Left ventricle myocardium inferior (tissue), 1 donor: ENCODE results near the gene ATOSB. TPM values are rescaled to one million over a fixed set of nuclear protein-coding genes. Genes with fewer than 3 reads are reported as not detected.

Experiments
- DNase-seq: peaks from one replicate; pipeline ENCODE4 v3.0.0-alpha.2; 2020
- H3K27ac ChIP-seq: fragments of 200-600 bp; replicated peaks from 2 replicates; pipeline ENCODE4 v1.8.0; 2021
- H3K27me3 ChIP-seq: fragments of 200-600 bp; 2 replicates; pipeline ENCODE4 v1.8.0; 2021; ENCODE audit warnings: low read depth
- H3K36me3 ChIP-seq: fragments of 200-600 bp; 2 replicates; pipeline ENCODE4 v1.8.0; 2021
- H3K4me1 ChIP-seq: fragments of 200-600 bp; 2 replicates; pipeline ENCODE4 v1.8.0; 2021
- H3K4me3 ChIP-seq: fragments of 200-600 bp; 2 replicates; pipeline ENCODE4 v1.8.0; 2021; ENCODE audit warnings: mild to moderate bottlenecking, moderate library complexity
- H3K9me3 ChIP-seq: fragments of 200-600 bp; replicated peaks from 2 replicates; pipeline ENCODE4 v1.8.0; 2021
- intact Hi-C: fragments of 100-400 bp; cut with micrococcal nuclease; formaldehyde crosslinking; loops from one replicate; pipeline ENCODE4 v1.11.0; 2022
- total RNA-seq: library from RNA; stranded (reverse); fragmentation: NEBNext Ultra II Directional; extraction: Animal tissue kit (Norgen Biotek cat#: 25700); gene quantifications from one replicate; pipeline ENCODE4 v1.2.1, GENCODE V29; 2021
- TF ChIP-seq, protein P1 (sequence below): fragments of 200-600 bp; IDR thresholded peaks from 2 replicates; pipeline ENCODE4 v1.8.0; 2021; ENCODE audit warnings: antibody characterized with exemption, mild to moderate bottlenecking, borderline replicate concordance
- donor health status: DM: no; HTN: yes; CAD: no; lungs with severe emphysema.

The ATOSB gene
- total RNA-seq, 1 donor from 2014 or later: 17.0 TPM

DNA sequence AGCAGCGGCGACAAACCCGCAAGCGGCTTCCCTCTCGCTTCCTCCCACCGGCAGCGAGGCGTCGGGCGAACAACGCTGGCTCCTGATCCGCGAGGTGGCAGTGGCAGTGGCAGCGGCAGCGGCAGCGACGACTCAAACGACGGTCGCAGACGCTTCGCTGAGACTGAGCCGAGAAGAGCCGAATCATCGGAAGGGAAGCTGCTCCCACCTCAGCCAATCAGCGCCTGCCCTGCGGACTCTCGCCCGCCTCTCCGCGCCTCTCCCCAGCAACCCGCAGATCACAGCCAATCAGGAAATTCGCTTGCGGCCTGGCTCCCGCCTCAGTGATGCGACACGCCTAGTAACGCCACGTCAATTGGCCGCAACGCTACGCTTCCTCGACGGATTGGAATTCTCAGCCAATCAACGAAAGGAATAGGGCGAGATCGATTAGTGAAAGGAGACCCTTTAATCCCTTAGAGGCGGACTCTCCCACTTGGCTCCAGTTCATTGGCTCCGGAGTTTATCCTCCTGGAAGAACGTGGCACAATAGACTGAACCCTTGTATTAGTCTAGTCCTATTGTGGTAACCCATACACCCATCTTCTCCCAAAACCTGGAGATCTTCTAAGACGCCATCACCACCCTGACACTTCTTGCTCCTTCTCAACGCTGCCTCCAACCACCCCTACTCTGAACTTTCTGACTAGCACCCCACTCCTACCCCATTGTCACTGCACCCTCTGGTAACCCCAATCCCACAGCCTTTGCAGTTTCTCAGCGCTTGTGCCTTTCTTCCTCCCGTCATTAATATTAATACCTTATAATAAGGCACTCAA is 43.0 kb downstream of the ATOSB start, which contains the start of gene VCP:
Gene VCP (minus strand): TSS at position 165 of the 818 bp plus-strand sequence. CDS start 272 bp downstream, outside the sequence.
- DNase-seq: peak; percentile 98
- TF ChIP-seq, protein P1, sequence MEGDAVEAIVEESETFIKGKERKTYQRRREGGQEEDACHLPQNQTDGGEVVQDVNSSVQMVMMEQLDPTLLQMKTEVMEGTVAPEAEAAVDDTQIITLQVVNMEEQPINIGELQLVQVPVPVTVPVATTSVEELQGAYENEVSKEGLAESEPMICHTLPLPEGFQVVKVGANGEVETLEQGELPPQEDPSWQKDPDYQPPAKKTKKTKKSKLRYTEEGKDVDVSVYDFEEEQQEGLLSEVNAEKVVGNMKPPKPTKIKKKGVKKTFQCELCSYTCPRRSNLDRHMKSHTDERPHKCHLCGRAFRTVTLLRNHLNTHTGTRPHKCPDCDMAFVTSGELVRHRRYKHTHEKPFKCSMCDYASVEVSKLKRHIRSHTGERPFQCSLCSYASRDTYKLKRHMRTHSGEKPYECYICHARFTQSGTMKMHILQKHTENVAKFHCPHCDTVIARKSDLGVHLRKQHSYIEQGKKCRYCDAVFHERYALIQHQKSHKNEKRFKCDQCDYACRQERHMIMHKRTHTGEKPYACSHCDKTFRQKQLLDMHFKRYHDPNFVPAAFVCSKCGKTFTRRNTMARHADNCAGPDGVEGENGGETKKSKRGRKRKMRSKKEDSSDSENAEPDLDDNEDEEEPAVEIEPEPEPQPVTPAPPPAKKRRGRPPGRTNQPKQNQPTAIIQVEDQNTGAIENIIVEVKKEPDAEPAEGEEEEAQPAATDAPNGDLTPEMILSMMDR: no peak
- peaks cover 53% of the 10 kb centered on the region for H3K4me1 ChIP-seq
- H3K36me3 ChIP-seq: peaks cover 29% of the 10 kb centered on the region
- H3K4me3 ChIP-seq: peak within 1 kb of the TSS; percentile 75
- intact Hi-C loops: no loop called here
- no peaks in the 10 kb centered on the region for H3K9me3 ChIP-seq
- no peaks in the 10 kb centered on the region for H3K27me3 ChIP-seq
- H3K27ac ChIP-seq: peak within 1 kb of the TSS; percentile 97

DNA sequence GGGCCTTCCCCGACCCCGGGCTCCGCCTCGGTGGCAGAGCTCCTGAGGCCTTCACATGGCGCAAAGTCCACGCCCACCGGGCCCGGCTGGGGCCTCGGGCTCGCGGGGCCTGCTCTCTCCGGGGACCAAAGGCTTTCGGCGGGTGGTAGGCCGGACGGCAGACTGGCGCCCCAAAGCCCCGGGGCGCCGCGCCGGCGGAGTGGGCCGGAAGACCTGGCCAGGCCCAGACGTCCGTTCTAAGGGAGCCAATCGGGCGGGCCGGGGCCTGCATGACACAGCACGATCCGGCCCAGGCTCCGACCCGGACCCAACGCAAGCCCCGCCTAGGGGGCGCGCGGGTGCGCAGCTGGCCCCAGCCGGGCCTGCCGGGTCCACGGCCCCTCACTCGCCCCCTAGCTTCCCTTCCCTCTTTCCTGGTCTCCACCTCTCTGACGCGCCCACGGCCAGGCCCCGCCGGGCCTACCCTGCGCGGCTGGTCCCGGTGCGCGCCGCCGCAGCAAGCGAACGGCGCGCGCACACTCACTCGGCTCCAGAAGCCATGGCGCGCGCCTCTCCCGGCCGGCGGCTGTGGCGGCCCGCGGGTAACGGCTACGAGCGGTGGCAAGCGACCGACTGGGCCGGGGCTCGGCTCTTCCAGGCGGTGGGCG is 43.7 kb downstream of the ATOSB start:
- H3K9me3 ChIP-seq: no peaks in the 10 kb centered on the region
- intact Hi-C loops: no loop called here

DNA sequence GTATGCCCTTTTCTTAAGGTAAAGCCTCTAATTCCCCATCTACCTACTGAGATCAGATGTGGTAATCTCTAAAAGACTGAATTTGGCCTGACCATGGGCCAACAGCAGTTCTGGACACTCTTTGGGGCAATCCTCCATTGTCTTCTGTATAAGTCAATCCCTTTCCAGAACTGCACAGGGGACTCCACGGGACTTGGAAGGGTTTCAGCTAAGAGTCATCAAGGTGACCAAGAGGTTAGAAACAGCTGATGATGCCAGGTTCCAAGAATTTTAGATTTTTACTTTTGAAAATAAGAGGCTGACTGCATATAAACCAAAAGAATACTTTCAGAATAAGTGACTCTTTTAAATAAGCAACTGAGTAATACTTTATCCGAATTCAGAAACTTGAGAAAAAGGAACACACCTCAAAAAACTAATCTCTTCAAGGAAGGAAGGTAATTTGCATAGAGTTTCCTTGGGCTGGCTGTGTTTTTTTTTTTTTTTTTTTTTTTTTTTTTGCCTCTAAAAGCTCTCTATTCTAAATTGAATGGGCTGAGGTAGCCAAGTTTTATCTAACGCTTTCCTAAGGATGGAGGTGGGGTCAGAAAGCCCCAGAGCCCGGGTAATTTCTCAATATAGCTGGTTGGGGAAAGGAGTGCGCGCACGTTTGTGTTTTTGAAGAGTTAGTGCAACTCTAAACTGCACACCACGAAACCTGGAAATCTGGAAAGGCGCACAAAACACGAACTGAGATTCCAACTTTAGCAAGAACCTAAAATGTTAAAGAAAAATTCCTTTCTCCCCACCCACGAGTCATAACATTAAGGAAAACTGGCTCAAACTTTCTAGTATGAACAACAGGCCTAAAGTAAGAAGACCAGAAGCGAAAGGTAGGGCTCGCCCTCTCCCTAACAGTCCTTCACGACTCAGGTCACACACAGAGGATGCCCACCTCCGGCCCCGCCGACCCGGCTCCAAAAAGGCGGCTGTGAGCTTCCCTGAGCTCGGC is 44.5 kb downstream of the ATOSB start:
- Histone ChIP-seq H3K27ac (peak overlapping the region; percentile 97), H3K9me3 (no peaks in the 10 kb centered on the region), H3K4me1 (peaks cover 62% of the 10 kb centered on the region), H3K27me3 (no peaks in the 10 kb centered on the region), H3K4me3 (peak overlapping the region; percentile 75), H3K36me3 (peaks cover 36% of the 10 kb centered on the region)
- intact Hi-C loops: no loop called here
- no peak for DNase-seq
- TF ChIP-seq, protein P1: no peak

More for the DNA sequence above, 43.7 kb downstream of the ATOSB start:
- TF ChIP-seq, protein P1: peak; percentile 54
- peak; percentile 88 for DNase-seq
- Histone ChIP-seq H3K27me3 (no peaks in the 10 kb centered on the region), H3K4me3 (peak overlapping the region; percentile 75), H3K27ac (peak overlapping the region; percentile 97), H3K36me3 (peaks cover 34% of the 10 kb centered on the region), H3K4me1 (peaks cover 60% of the 10 kb centered on the region)

DNA sequence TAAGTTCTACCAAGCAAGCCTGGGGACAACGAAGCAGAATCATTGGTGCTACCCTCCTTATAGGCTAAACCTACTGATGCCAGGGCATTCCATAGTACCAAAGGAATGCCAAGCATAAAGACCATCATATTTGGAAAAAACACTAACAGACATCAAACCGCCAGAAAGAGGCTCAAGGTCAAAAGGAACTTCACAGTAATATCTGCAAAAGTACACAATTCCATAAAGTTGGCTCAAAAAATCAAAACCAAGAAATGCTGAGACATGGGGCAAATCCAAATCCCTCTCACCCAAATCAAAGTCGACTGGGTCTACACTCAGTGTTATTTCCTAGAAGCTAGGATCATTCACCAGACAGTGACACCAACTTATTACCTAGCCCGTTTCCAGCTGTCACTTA is 46.6 kb downstream of the ATOSB start:
- H3K27ac ChIP-seq: peak overlapping the region; percentile 1
- H3K4me3 ChIP-seq: peak overlapping the region; percentile 75
- H3K4me1 ChIP-seq: peaks cover 62% of the 10 kb centered on the region
- no peaks in the 10 kb centered on the region for H3K9me3 ChIP-seq
- TF ChIP-seq, protein P1: no peak
- no peaks in the 10 kb centered on the region for H3K27me3 ChIP-seq
- peaks cover 51% of the 10 kb centered on the region for H3K36me3 ChIP-seq
- no peak for DNase-seq
- intact Hi-C loops: no loop called here

DNA sequence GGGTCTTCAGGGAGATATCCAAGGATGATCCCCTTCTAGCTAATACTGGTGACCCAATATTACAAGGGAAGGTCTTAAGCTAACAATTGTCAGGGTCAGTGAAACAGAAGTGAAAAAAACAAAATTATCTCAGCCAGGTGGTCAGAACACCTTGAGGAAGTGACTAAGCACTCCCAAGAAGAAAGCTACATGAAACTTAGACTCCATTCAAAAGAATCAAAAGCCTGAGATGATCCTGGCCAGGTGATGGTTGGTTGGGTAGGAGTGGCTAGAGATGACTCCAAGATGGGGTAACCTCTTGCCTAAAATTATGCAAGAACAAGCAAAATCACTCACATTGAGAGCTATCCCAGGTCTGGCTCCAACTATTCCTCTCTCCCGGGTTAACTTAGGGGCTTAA is 48.6 kb downstream of the ATOSB start:
- Histone ChIP-seq H3K36me3 (peaks cover 71% of the 10 kb centered on the region), H3K9me3 (no peaks in the 10 kb centered on the region), H3K4me1 (peaks cover 53% of the 10 kb centered on the region), H3K27me3 (no peaks in the 10 kb centered on the region), H3K27ac (no peak overlapping the region), H3K4me3 (no peak overlapping the region)
- TF ChIP-seq, protein P1: no peak
- intact Hi-C loops: no loop called here
- DNase-seq: no peak
